ENCODE measurements around the gene CEP63. TPM values are rescaled to one million over a fixed set of nuclear protein-coding genes. Genes with fewer than 3 reads are reported as not detected.
A peak's percentile ranks its signal among the peaks of the same experiment; 100 is the strongest.
"Not testable (repeated sequence)": the region's sequence is repeated elsewhere in the genome, so short reads cannot be mapped to it uniquely, and the experiment has no call there.

The CEP63 gene
- total RNA-seq, 1 donor from 2014 or later: 20.9 TPM

GRCh38 chr3:134579141-134579665, 93.3 kb downstream of the CEP63 start:
- no peak for DNase-seq

- DNase-seq: no peak
Measured at GRCh38 chr3:134590766-134591165, 104.9 kb downstream of the CEP63 start.

- DNase-seq: no peak
Measured at GRCh38 chr3:134592806-134593205, 106.9 kb downstream of the CEP63 start.

GRCh38 chr3:134594331-134594741, 108.5 kb downstream of the CEP63 start:
- DNase-seq: no peak

- DNase-seq: not testable (repeated sequence)
Measured at GRCh38 chr3:134594986-134595385, 109.1 kb downstream of the CEP63 start.

- no peak for DNase-seq
Measured at GRCh38 chr3:134597390-134597970, 111.6 kb downstream of the CEP63 start.

GRCh38 chr3:134598763-134599545, 113.1 kb downstream of the CEP63 start:
- no peak for DNase-seq

- DNase-seq: no peak
Measured at GRCh38 chr3:134600206-134600605, 114.3 kb downstream of the CEP63 start.

- peak; percentile 55 for DNase-seq
Measured at GRCh38 chr3:134600685-134601463, 115.0 kb downstream of the CEP63 start.

GRCh38 chr3:134601539-134602439, 115.9 kb downstream of the CEP63 start:
- peak; percentile 70 for DNase-seq

- no peak for DNase-seq
Measured at GRCh38 chr3:134602440-134602814, 116.6 kb downstream of the CEP63 start.

- no peak for DNase-seq
Measured at GRCh38 chr3:134603480-134603879, 117.6 kb downstream of the CEP63 start.

GRCh38 chr3:134603956-134604355, 118.1 kb downstream of the CEP63 start:
- no peak for DNase-seq

- no peak for DNase-seq
Measured at GRCh38 chr3:134605556-134605955, 119.7 kb downstream of the CEP63 start.

- DNase-seq: no peak
Measured at GRCh38 chr3:134606033-134607025, 120.5 kb downstream of the CEP63 start.

- no peak for DNase-seq
Measured at GRCh38 chr3:134607054-134608022, 121.5 kb downstream of the CEP63 start.

- no peak for DNase-seq
Measured at GRCh38 chr3:134608023-134608770, 122.3 kb downstream of the CEP63 start.

- DNase-seq: no peak
Measured at GRCh38 chr3:134608771-134609435, 123.0 kb downstream of the CEP63 start.

All from occipital lobe (tissue), 2 donors.